ENCODE results near the gene GIPC2. TPM values are rescaled to one million over a fixed set of nuclear protein-coding genes. Genes with fewer than 3 reads are reported as not detected.
A peak's percentile ranks its signal among the peaks of the same experiment; 100 is the strongest.

The GIPC2 gene
- total and polyA plus RNA-seq, 2 of the 4 experiments (the other 2 are of a cell fraction), result 0.07 to 0.18 TPM

GRCh38 chr1:78101051-78101450 is 55.3 kb downstream of the GIPC2 start:
- DNase-seq (no peak), ATAC-seq (ENCODE audit: low read depth) (no peak)
- Histone ChIP-seq H4K20me1 (ENCODE audit: insufficient read depth, low read length) (no peaks in the 10 kb centered on the region), H3K23ac (ENCODE audit: low read depth, low read length) (peak overlapping the region; percentile 85; the same call in 1 of the 2 replicates), H4K5ac (ENCODE audit: low read depth, low read length) (peak overlapping the region; percentile 99), H3K14ac (replicated peaks; ENCODE audit: low read depth, low read length) (peak overlapping the region; percentile 97), H3K18ac (ENCODE audit: low read depth, low read length) (peak overlapping the region; percentile 99), H3K27ac (ENCODE audit: insufficient read depth, low read length) (peak overlapping the region; percentile 72), H2BK120ac (ENCODE audit: low read depth, low read length) (peak overlapping the region; percentile 93), H3K9me3 (ENCODE audit: control insufficient read depth, insufficient read depth, low read length) (no peaks in the 10 kb centered on the region), H3K4me1 (ENCODE audit: control insufficient read depth, insufficient read depth, low read length) (peaks cover 6% of the 10 kb centered on the region; the same call in 1 of the 2 replicates), H3K9ac (ENCODE audit: low read depth, low read length) (no peak overlapping the region), H3K4ac (ENCODE audit: low read depth, low read length) (peak overlapping the region; percentile 89), H2BK20ac (ENCODE audit: low read depth, low read length) (peak overlapping the region; percentile 97), H3K56ac (ENCODE audit: extremely low read depth, insufficient read depth, low read length) (peak overlapping the region; percentile 56; the same call in 1 of the 2 replicates), H3K27me3 (ENCODE audit: control insufficient read depth, insufficient read depth, low read length) (no peaks in the 10 kb centered on the region), H3K36me3 (ENCODE audit: control insufficient read depth, insufficient read depth, low read length) (no peaks in the 10 kb centered on the region), H4K8ac (ENCODE audit: low read depth in 2 of 2, low read length in 2 of 2) (peak overlapping the region; percentile 72 to 97; a peak in 3 of 4 replicates), H2AK5ac (ENCODE audit: low read depth, low read length) (peak overlapping the region; percentile 76), H2BK5ac (ENCODE audit: low read depth, low read length, poor library complexity, severe bottlenecking) (peak overlapping the region; percentile 99), H2BK15ac (ENCODE audit: low read depth, low read length) (peak overlapping the region; percentile 97), H3K79me1 (ENCODE audit: low read depth in 1 of 2, low read length in 2 of 2) (peaks cover 0 to 9% of the 10 kb centered on the region in 2 experiments; a peak in 1 of 4 replicates), H3K4me3 (ENCODE audit: insufficient read depth, low read depth, low read length) (no peak overlapping the region), H3K4me2 (ENCODE audit: low read depth, low read length) (peak overlapping the region; percentile 26; the same call in 1 of the 2 replicates), H2AK9ac (replicated peaks; ENCODE audit: low read depth, low read length, poor library complexity) (peak overlapping the region; percentile 83), H3K9me1 (ENCODE audit: insufficient read depth, low read length) (peaks cover 3% of the 10 kb centered on the region), H2AFZ (replicated peaks; ENCODE audit: low read length, poor library complexity) (peak overlapping the region; percentile 88), H4K91ac (ENCODE audit: insufficient read depth, low read depth, low read length) (peak overlapping the region; percentile 95)
- intact Hi-C loops (cut with micrococcal nuclease), result no loop called here
- TF ChIP-seq MAFK (IDR thresholded peaks at IDR 0.05; ENCODE audit: low read depth, low read length), result no peak
- no peak for TF ChIP-seq CHD1 (IDR thresholded peaks at IDR 0.05; ENCODE audit: low read depth, low read length)
- TF ChIP-seq SMC3 (IDR thresholded peaks at IDR 0.05; ENCODE audit: low read depth, low read length), result no peak
- no peak for TF ChIP-seq FOS (IDR thresholded peaks at IDR 0.05; ENCODE audit: low read depth, low read length)
- TF ChIP-seq CEBPB (IDR thresholded peaks at IDR 0.05; ENCODE audit: low read depth, low read length), result no peak
- 100% methylated on average over 1 of the region's 2 CpGs; no CpG with 5 or more reads in 1 of the 2 experiments for WGBS, 2 experiments (ENCODE audit: extremely low coverage in 2 of 2, insufficient read length in 1 of 2)
- no TSS peak for BruUV-seq (replicated peaks)
- dilution Hi-C loops (cut with HindIII; ENCODE audit: low sequenced_read_pairs, unreplicated experiment), result no loop called here
- POLR2A ChIA-PET (ENCODE audit: unreplicated experiment), result no interaction called here
- CTCF ChIA-PET, result no interaction called here
- in situ Hi-C loops (cut with MboI; ENCODE audit: low sequenced_read_pairs), result loop anchor here (25.0 kb wide), 2 partner anchors 289 to 514 kb away; no protein-coding TSS in a partner anchor

Measured in IMR-90 (cell line).